GM18517 (cell line): ENCODE measurements around the gene RPUSD3.
"Not testable (repeated sequence)": the region's sequence is repeated elsewhere in the genome, so short reads cannot be mapped to it uniquely, and the experiment has no call there.

Source experiments
- ATAC-seq: cut with Tn5 transposase; IDR thresholded peaks from one replicate; pipeline ENCODE4 v1.9.1; 2021; ENCODE audit warnings: mild to moderate bottlenecking, moderate library complexity; ENCODE audit not compliant: unreplicated experiment

RPUSD3 gene, protein sequence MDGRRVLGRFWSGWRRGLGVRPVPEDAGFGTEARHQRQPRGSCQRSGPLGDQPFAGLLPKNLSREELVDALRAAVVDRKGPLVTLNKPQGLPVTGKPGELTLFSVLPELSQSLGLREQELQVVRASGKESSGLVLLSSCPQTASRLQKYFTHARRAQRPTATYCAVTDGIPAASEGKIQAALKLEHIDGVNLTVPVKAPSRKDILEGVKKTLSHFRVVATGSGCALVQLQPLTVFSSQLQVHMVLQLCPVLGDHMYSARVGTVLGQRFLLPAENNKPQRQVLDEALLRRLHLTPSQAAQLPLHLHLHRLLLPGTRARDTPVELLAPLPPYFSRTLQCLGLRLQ

DNA sequence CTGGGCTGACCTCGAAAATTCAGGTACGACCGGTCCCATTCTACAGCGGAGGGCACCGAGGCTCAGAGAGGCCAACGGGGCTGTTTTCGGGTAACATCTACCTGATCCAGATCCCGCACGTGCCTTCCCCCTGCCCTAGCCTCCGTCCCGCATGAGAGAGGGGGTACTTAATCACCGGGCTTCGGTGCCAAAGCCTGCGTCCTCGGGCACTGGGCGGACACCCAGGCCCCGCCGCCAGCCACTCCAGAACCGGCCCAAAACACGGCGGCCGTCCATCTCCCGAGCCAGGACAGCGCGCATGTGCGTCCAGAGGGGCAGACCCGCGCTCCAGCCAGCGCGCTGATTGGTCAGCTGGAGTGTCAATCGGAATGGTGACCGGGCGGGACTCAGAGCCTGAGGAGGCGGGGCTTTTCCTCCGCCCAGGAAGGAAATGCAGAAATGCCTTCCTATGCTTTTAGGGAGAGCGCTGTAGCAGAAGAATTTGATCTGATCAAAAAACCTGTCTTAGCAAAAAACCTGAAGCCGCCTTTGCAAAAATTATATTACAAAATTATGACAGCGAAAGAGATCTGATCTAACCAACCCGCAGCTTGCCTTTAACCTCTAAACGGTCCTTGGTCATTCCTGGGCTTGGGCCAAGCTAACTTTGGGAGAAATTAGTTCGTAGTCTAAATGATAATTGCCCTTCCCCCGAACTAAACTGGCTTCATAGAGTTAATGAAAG lies at the start of gene RPUSD3:
TSS of gene RPUSD3 (minus strand) at position 294 of the 724 bp plus-strand sequence. CDS start at position 276, 18 bp downstream.
- ATAC-seq = peak; percentile 93

DNA sequence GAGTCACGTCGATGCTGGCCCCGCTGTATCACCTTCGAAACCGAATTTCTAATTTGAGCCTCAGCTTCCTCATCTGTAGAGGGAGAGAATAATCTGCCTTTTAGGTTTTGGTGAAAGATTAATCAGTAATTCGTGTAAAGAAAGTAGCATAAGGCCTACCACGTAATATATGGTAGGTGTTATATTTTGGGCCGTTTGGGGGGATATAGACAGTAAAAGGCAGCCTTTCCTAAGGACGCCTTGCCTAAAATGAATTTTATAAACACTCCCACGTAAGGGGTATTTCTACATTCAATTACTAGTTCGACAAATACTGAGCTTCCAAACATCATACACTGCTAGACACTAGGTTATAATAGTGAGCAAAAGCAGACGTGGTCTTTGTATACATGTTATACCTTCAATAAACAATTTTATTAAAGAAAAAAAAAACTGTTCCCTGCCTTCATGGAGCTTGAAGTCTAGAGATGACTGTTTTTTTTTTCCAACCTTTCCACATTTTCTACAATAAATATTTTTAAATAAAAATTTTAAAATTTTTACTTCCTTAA lies 47.3 kb upstream of the RPUSD3 start:
- no peak for ATAC-seq

DNA sequence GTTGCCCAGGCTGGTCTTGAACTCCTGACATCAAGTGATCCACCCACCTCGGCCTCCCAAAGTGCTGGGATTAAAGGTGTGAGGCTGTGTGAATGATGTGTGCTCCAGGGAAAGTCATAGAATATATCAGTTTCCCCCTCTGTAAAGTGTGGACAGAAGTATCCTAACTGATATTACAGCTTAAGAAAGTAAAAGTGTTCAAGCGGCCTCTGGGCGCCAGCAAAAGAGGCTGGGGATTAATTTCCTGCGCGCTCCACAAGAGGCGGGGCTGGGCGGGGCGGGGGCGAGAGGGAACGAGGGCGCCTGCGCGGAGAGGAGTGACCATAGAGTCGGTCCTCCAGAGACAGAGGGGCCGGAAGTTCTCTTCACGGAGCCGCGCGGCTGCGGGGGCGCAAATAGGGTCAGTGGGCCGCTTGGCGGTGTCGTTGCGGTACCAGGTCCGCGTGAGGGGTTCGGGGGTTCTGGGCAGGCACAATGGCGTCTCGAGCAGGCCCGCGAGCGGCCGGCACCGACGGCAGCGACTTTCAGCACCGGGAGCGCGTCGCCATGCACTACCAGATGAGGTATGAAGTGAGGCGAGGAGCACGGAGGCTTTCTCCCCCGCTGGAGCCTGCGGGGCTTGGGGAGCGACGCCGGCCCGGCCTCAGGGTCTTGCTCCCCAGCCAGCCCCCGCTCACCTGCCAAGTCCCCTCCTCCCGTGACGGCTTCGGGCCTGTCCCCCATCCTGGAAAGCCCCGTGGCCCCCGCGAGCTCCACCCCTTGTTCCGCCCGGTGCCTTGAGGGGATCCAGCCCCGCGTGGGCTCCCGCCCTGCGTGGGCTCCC lies 46.7 kb upstream of the RPUSD3 start, which contains the start of gene JAGN1:
TSS of gene JAGN1 (plus strand) at position 362 of the 823 bp plus-strand sequence. CDS start at position 475, 113 bp downstream.
- peak; percentile 63 for ATAC-seq

DNA sequence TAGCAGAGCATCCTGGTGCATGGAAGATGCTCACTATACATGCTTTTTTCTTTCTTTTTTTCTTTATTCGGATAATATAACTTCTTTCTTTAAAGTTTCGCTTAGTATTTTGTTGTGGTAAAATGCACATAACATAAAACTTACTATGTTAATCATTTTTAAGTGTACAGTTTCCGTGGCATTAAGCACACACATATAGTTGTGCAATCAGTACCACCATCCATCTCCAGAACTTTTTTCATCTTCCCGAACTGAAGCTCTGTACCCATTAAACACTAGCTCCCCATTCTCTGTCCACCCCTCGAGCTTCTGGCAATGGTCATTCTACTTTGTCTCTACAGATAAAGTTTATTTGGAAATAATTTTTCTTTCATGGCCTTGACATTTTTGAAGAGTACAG lies 45.6 kb upstream of the RPUSD3 start:
- no peak for ATAC-seq

DNA sequence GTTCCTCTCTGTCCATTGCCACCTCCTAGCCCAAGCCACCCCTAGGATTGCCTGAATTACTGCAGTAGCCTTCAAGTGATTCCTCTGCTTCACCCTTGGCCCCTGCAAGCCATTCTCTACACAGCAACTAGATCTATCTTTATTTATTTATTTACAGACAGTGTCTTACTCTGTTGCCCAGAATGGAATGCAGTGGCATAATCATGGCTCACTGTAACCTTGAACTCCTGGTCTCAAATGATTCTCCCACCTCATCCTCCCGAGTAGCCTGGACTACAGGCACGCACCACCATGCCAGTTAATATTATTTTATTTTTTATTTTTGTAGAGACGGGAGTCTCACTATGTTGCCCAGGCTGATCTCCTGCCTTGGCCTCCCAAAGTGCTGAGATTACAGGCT lies 44.7 kb upstream of the RPUSD3 start:
- ATAC-seq = no peak

DNA sequence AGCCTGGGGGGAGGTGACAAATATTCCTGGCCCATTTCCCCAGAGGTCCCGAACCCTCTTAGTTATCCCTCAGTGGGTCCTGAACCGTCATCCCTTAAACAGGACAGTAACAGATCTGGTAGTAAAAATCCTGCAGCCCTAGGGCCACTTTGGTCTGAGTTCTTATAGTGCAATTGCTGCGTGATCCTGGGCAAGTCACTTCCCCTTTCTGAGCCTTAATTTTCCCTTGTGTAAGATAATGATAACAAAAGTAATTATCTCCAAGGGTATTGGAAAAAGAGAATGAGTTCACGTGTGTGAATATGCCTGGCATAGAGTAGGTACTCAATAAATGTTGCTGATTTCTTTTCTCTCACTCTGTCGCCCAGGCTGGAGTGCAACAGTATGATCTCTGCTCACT lies 43.7 kb upstream of the RPUSD3 start:
- no peak for ATAC-seq

DNA sequence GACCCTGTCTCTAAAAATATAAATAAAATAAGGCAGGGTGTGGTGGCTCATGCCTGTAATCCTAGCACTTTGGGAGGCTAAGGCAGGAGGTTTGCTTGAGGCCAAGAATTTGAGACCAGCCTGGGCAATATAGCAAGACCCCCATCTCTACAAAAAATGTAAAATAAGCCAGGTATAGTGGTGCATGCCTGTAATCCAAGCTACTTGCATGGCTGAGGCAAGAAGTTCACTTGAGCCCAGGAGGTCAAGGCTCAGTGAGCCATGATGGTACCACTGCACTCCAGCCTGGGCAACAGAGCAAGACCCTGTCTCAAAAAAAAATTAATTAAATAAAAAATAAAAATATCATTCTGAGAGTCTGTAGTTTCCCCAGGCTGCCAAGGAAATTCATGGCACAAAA lies 42.5 kb upstream of the RPUSD3 start:
- no peak for ATAC-seq

DNA sequence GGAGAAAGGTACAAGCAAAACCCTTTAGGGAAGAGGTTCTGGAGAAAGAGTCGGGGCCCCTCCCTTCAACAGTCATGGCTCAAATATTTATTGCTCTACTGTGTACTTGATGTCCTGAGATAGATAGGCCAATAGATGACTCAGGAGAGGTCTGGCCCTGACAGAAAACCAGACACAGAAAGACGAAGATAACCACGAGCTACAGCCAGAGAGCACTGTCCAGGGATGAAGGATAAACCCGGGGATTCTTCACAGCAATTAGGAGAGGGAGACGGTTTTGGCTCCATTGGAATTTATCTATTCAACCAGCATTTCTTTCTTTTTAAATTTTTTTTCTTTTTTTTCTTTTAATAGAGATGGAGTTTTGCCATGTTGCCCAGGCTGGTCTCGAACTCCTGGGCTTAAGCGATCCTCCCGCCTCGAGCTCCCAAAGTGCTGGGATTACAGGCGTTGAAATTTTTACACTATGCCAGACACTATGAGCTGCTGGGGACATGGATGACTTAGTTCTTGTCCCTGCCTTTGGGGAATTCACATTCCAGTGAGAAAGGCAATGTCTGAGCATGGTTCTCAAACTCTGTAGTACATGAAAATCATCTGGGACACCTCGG lies 40.9 kb upstream of the RPUSD3 start:
- no peak for ATAC-seq

DNA sequence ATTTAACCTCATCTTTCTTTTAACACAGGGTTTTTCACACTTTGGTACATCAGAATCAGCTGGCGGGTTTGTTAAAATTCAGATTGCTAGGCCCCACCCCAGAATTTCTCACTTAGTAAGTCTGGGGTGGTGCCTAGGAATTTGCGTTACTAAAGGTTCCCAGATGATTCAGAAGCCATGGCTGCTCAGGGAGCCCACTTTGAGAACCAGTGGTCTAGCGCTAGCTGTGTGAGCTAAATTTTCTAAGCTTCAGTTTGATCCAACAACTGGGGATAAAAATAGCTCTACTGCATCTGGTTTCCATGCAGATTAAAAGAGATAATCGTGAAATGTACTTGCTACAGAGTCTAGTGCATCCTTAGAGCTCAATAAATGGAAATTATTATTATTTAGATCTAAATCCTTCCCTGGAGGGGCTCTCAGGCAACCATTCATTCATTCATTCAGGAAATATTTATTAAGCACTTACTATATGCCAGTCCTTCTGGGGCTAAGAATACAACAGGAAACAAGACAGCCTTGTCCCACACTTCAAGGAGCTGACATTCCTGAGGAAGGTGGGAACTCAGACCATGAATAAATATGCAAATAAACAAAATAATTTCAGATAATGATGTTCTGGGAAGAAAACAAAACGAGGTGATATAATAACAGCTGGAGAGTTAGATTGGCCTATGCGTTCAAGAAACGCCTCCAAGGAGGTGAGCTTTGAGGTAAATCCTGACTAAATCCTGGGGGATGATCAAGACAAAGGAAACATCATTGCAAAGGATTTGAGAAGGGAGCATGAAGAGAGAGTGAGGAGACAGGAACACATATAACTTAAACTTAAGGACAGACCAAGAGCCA lies 40.1 kb upstream of the RPUSD3 start:
- ATAC-seq = no peak

DNA sequence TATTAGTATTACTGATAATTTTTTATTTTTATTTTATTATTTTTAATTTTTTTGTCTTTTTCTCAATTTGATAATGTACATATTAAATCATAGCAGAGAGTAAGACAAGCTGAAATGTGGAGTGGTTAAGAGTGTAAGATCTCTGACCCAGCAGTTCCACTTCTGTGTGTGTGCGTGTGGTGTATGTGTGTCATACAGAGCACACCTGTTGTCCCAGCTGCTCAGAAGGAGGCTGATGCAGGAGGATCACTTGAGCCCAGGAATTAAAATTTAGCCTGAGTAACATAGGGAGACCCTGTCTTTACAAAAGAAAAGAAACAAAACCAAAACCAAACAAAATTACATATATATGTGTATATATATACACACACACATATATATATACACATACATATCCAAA lies 37.6 kb upstream of the RPUSD3 start:
- no peak for ATAC-seq

DNA sequence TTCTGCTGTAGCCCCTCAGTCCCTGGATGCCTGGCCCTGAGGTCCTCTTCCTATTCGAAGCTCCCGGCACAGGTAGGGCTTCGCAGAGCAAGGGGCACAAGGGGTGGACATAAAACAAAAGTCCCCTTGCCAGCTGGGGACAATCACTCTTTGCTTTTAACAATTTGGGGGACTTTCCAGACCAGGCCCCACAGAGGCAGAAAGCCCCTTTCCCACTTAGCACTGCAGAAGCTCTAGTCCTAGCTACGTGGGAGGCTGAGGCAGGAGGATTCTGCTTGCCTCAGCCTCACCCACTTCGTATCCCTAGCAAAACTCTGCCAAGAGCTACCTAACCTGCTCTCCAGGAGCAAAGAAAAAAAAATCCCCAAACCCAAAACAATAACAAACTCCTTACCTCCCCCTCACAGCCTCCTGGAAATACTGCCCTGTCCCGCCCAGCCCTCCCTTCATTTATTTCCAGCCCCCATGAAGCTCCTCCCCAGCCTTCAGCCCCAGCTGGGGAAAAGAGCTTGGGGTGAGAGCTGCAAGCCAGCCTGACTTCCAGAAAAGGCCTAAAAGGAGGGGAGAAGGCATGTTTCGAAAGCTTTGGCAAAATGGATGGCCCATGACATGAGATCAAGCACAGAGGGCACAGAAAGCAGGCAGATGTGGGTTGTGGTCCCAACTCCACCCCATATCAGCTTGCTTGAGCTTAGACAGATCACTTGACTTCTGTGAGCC lies 36.2 kb upstream of the RPUSD3 start, which contains the start of gene CIDEC:
TSS of gene CIDEC (minus strand) at position 424 of the 720 bp plus-strand sequence. CDS start 1,767 bp downstream, outside the sequence.
- no peak for ATAC-seq

DNA sequence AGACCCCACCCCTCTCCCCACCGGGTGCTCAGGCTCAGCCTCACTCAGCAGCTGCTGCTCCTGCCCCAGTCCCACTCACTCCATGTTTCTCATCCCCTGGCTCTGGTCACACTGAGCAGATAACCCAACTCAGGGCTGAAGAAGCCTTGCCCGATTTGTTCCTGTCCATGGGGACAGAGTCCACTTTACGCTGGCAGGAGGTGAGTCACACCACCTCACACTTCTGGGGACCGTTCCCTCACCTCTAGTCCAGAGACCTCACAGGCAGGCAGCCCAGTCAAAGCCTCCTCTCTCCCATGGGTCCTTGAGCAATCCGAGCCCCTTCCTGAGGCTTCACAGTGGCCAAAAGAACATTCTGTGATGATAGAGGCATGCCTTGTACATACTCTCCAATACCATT lies 34.9 kb upstream of the RPUSD3 start:
- ATAC-seq = no peak

DNA sequence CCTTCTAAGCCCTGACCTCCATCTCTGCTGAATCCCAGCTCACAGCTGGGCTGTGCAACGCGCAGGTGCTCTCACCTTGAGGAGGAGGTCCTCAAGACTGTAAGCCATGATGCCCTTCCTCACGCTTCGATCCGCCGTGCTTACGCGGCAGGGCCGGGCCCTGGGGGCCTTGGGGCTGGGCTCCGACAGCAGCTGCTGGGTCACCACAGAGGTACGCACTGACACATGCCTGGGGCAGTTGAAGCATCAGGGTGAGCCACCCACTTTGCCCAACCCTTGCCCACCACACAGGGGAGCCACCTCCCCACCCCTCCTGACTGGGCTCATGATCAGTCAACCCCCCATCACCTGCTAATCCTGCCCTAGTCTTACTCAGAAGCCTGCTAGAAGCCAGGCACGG lies 33.2 kb upstream of the RPUSD3 start:
- ATAC-seq = no peak

DNA sequence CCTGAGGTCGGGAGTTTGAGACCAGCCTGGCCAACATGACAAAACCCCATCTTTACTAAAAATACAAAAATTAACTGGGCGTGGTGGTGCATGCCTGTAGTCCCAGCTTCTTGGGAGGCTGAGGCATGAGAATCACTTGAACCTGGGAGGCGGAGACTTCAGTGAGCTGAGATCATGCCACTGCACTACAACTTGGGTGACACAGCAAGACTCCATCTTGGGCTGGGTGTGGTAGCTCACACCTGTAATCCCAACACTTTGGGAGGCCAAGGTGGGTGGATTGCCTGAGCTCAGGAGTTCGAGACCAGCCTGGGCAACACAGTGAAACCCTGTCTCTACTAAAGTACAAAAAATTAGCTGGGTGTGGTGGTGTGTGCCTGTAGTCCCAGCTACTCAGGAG lies 32.4 kb upstream of the RPUSD3 start:
- not testable (repeated sequence) for ATAC-seq

DNA sequence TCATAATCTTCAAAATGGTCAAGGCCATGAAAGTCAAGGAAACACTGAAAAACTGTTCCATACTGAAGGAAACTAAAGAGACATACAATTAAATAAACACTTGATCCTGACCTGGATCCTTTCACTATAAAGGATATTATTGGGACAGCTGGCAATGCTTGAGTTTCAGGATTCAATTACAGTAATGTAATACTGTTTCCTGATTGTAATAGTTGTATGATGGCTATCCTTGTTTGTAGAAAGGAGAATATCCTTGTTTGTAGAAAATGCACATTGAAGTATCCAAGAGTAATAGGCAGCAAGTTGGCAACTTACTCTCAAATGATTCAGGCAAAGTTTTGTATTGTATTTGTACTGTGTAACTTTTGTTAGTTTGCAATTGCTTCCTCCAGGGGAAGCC lies 31.6 kb upstream of the RPUSD3 start:
- no peak for ATAC-seq

DNA sequence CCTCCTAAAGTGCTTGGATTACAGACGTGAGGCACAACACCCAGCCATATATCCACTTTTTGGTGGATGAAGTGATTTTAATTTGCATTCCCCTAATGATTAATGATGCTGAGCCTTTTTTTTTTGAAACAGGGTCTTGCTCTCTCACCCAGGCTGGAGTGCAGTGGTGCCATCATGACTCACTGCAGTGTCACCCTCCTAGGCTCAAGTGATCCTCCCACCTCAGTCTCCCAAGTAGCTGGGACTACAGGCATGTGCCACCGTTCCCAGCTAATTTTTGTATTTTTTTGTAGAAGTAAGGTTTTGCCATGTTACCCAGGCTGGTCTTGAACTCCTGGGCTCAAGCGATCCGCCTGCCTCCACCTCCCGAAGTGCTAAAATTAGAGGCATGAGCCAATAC lies 28.3 kb upstream of the RPUSD3 start:
- not testable (repeated sequence) for ATAC-seq

DNA sequence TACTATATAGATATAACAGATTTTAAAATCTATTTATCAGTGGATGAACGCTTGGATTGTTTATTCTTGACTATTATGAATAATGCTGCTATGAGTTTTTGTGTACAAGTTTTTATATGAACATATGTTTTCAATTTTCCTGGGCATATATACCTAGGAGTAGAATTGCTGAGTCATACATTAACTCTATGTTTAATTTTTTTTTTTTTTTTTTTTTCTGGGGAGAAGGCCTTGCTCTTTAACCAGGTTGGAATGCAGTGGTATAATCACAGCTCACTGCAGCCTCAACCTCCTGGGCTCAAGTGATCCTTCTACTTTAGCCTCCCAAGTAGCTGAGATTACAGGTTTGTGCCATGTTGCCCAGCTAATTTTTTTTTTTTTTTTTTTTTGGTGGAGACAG lies 27.2 kb upstream of the RPUSD3 start:
- ATAC-seq = no peak

DNA sequence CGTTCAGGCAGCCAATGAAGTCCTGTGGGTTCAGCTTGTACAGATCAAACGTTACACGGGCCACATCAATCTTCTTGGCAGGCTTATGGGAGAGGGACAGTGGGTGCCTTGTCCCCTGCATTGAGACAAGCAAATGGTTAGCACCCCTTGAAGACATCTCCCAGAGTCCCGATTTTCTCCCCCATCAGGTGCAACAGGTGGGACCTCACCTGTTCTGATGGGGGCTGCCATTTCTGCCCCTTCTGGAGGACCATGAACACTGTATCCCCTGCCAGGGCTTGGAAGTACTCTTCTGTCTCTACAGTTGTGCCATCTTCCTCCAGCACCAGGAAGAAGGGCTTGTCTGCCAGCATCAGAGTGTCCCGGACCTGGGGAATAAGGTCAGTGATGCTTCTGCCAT lies 26.1 kb upstream of the RPUSD3 start:
- ATAC-seq = no peak

DNA sequence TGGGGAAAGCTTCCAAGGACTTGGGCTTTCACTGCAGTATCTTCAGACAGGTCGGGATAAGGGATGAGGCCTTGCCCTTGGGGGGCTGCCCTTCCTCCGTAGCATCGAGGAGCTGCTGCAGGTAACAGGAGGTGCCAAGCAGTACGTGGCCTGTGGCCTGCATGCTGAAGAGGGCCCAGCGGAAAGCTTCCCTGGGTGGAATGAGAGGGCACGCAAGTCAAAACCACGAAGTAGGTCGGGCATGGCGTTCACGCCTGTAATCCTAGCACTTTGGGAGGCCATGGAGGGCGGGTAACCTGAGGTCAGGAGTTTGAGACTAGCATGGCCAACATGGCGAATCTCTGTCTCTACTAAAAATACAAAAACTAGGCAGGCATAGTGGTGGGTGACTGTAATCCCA lies 23.3 kb upstream of the RPUSD3 start:
- ATAC-seq = no peak
